NCI-H526 (cell line): Measurements from ENCODE around the gene CWF19L1.
"Not testable (repeated sequence)": the region's sequence is repeated elsewhere in the genome, so short reads cannot be mapped to it uniquely, and the experiment has no call there.

ENCODE experiments used
- DNase-seq, 2 experiments: peaks; one replicate each; lab custom pipeline; 2025; lab: John Stamatoyannopoulos, UW

The CWF19L1 gene

GRCh38 chr10:100267239-100268104, at the start of gene CWF19L1:
CWF19L1 (minus strand) TSS chr10:100267638; CDS start chr10:100267593, 45 bp downstream.
- DNase-seq = peak; percentile 36 to 74

- DNase-seq = no peak
These were observed 48.2 kb upstream of the CWF19L1 start for GRCh38 chr10:100315615-100316014.

GRCh38 chr10:100311298-100311697, 43.9 kb upstream of the CWF19L1 start:
- DNase-seq = no peak

GRCh38 chr10:100307684-100308083, 40.2 kb upstream of the CWF19L1 start:
- DNase-seq = no peak

GRCh38 chr10:100306861-100307260, 39.4 kb upstream of the CWF19L1 start:
- no peak for DNase-seq

- DNase-seq = no peak
These were observed 37.0 kb upstream of the CWF19L1 start for GRCh38 chr10:100304414-100304813.

GRCh38 chr10:100303724-100304319, 36.4 kb upstream of the CWF19L1 start:
- DNase-seq = peak in 1 of 2 experiments; percentile 38

- DNase-seq = not testable (repeated sequence)
These were observed 33.7 kb upstream of the CWF19L1 start for GRCh38 chr10:100301123-100301522.

GRCh38 chr10:100297242-100297641, 29.8 kb upstream of the CWF19L1 start:
- no peak for DNase-seq

GRCh38 chr10:100293066-100293465, 25.6 kb upstream of the CWF19L1 start:
- no peak for DNase-seq

GRCh38 chr10:100292300-100292699, 24.9 kb upstream of the CWF19L1 start:
- not testable (repeated sequence) for DNase-seq

- no peak for DNase-seq
These were observed 23.9 kb upstream of the CWF19L1 start for GRCh38 chr10:100291356-100291755.

- DNase-seq = no peak
These were observed 22.2 kb upstream of the CWF19L1 start for GRCh38 chr10:100289641-100290040.

GRCh38 chr10:100288196-100288595, 20.8 kb upstream of the CWF19L1 start:
- no peak for DNase-seq

GRCh38 chr10:100287756-100288155, 20.3 kb upstream of the CWF19L1 start:
- DNase-seq = no peak

- peak; percentile 40 to 70 for DNase-seq
These were observed 18.9 kb upstream of the CWF19L1 start, which contains the start of gene BLOC1S2 for GRCh38 chr10:100286051-100287033. BLOC1S2 (minus strand) TSS chr10:100286680; CDS start chr10:100286659, 21 bp downstream.

GRCh38 chr10:100285326-100285725, 17.9 kb upstream of the CWF19L1 start:
- DNase-seq = not testable (repeated sequence)

GRCh38 chr10:100282907-100283306, 15.5 kb upstream of the CWF19L1 start:
- DNase-seq = no peak

- DNase-seq = not testable (repeated sequence)
These were observed 9.5 kb upstream of the CWF19L1 start for GRCh38 chr10:100276971-100277370.

- no peak for DNase-seq
These were observed 1.5 kb downstream of the CWF19L1 start for GRCh38 chr10:100265821-100266485.

- DNase-seq = no peak
These were observed 13.2 kb downstream of the CWF19L1 start for GRCh38 chr10:100254191-100254590.
